Omental fat pad (tissue), 4 donors: Measurements from ENCODE around the gene TAB2. TPM values are rescaled to one million over a fixed set of nuclear protein-coding genes. Genes with fewer than 3 reads are reported as not detected.

ENCODE experiments used
- ATAC-seq: fragments of 150-250 bp; one replicate; pipeline ENCODE4 v1.9.1; 2016; ENCODE audit warnings: mild to moderate bottlenecking, moderate library complexity; ENCODE audit not compliant: low FRiP score
- DNase-seq: peaks from one replicate; pipeline ENCODE4 v3.0.0-alpha.2; 2019; ENCODE audit warnings: low spot score
- total RNA-seq, 4 donors: library from RNA; depleted of rRNA; stranded (reverse); fragments of >200 nt; gene quantifications; one replicate each; pipeline ENCODE4 v1.1.0, GENCODE V29; 2016
- TF ChIP-seq, protein P1 (sequence below), 3 donors: fragments of 450-650 bp; IDR thresholded peaks; one replicate each; pipeline ENCODE4 v1.5.1; 2016 to 2017; ENCODE audit warnings: antibody characterized with exemption in 3 of 3, mild to moderate bottlenecking in 3 of 3, moderate library complexity in 2 of 3

The TAB2 gene
- total RNA-seq, 4 donors from 2014 or later = 40.0 to 88.4 (median 58.6) TPM

DNA sequence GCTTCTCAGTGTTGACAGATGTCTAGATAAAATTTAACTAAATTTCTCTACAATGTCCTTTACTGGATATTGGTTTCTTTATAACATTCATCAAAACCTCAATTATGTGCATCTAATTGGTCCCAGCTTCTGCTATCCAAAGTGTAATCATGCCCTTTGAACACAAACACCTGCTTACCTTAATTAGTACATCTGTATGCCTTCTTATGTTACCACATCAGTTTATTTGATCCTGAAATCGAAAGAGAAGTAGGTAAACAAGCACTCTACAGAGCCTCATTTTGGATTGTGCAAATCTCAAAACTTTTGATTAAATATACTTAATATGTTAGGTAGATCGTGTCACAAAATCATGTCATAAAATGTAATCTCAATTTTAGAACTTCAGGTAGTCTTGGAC lies 36.5 kb downstream of the TAB2 start:
- no peak for ATAC-seq
- no peak for DNase-seq
- TF ChIP-seq, protein P1, sequence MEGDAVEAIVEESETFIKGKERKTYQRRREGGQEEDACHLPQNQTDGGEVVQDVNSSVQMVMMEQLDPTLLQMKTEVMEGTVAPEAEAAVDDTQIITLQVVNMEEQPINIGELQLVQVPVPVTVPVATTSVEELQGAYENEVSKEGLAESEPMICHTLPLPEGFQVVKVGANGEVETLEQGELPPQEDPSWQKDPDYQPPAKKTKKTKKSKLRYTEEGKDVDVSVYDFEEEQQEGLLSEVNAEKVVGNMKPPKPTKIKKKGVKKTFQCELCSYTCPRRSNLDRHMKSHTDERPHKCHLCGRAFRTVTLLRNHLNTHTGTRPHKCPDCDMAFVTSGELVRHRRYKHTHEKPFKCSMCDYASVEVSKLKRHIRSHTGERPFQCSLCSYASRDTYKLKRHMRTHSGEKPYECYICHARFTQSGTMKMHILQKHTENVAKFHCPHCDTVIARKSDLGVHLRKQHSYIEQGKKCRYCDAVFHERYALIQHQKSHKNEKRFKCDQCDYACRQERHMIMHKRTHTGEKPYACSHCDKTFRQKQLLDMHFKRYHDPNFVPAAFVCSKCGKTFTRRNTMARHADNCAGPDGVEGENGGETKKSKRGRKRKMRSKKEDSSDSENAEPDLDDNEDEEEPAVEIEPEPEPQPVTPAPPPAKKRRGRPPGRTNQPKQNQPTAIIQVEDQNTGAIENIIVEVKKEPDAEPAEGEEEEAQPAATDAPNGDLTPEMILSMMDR (IDR thresholded peaks at IDR 0.05) = no peak

DNA sequence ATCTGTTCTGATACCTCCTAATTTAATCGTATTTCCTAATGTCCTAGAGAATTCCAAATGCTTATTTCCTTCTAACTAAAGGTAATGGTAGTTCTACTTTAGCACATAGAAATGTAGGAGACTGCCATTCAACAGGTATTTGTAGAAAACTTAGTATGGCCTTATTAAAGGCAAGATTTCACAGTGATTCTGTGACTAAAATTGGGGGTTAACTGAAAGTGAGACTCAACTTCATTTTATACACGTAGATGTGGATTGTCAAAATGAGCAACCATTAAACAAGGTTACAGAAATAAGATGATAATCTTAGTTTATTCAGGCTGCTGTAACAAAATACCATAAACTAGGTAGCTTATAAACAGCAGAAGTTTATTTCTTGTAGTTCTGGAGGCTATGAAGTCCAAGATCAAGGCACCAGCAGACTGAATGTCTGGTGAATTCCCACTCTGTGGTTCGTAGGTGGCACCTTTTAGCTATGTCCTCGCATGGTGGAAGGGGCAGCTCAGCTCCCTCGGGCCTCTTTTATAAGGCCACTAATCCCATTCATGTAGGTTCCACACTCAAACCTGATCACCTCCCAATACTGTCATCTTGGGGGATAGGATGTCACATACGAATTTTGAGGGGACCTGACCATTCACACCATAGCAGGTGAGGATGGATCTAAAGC lies 38.7 kb downstream of the TAB2 start:
- DNase-seq = no peak
- ATAC-seq = no peak
- TF ChIP-seq, protein P1 (IDR thresholded peaks at IDR 0.05) = no peak

DNA sequence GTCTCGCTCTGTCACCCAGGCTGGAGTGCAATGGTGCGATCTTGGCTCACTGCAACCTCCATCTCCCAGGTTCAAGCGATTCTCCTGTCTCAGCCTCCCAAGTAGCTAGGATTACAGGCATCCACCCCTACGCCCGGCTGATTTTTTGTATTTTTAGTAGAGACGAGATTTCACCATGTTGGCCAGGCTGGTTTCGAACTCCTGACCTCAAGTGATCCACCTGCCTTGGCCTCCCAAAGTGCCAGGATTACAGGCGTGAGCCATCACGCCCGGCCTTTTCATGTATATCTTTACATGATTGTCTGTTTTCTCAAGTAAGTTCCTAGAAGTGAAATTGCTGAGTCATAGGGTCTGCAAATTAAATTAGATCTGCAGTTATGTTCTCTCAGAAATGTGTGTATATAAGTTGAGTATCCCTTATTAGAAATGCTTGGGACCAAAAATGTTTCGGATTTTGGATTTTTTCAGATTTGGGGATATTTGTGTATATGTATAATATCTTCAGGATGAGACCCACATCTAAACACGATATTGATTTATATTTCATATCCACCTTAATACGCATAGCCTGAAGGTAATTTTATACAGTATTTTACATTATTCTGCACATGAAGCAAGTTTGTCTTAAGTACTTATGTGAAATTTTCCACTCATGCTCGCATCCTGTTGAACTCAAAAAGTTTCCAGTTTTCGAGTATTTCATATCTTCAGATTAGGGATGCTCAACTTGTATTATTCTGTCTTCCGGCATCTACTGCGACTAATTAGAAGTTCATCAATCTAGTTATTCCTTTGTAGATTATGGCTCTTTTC lies 40.4 kb downstream of the TAB2 start:
- no peak for DNase-seq
- ATAC-seq = no peak
- TF ChIP-seq, protein P1 (IDR thresholded peaks at IDR 0.05) = no peak

DNA sequence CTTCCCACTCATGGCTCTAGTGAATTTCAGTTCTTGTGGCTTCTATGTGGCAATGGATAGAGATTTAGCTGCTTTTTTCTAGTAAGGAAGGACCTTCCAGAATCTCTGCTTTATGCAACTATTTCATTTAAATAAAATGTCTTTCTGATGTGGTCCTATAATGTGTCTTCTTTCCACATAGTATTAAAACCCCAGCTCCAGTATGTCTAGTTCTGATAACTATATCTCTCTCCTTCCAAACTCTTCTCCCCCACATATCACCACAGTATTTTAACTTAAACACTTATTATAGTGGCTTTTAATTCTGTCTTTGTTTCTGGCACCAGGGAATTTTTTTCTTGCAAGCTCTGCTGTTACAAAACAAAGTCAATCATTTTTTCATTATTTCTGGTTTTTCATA lies 41.9 kb downstream of the TAB2 start:
- TF ChIP-seq, protein P1 (IDR thresholded peaks at IDR 0.05) = no peak
- no peak for ATAC-seq
- DNase-seq = no peak

DNA sequence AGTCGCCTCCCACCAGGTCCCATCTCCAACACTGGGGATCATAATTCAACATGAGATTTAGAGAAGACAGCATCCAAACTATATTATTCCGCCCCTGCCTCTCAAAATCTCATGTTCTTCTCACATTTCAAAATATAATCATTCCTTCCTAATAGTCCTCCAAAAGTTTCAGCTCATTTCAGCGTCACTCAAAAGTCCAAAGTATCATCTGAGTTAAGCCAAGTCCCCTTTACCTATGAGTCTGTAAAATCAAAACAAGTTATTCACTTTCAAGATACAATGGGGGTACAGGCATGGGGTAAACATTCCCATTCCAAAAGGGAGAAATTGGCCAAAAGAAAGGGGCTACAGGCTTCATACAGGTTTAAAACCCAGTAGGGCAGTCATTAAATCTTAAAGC lies 43.0 kb downstream of the TAB2 start:
- DNase-seq (no peak), ATAC-seq (no peak)
- TF ChIP-seq, protein P1 (IDR thresholded peaks at IDR 0.05) = no peak

DNA sequence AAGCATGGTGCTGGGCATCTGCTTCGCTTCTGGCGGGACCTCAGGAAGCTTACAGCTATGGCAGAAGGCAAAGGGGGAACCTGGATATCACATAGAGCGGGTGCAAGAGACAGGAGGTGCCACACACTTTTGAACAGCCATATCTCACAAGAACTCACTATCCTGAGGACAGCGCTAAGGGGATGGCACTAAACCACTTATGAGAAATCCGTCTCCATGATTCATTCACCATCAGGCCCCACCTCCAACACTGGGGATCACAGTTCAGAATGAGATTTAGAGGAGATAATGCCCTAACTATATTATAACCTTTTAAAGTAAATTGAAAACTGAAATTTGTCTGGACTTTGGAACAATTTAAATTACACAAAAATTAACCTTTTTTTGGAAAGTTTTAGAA lies 44.8 kb downstream of the TAB2 start:
- no peak for ATAC-seq

More for the DNA sequence above, 44.8 kb downstream of the TAB2 start:
- no peak for DNase-seq
- TF ChIP-seq, protein P1 (IDR thresholded peaks at IDR 0.05) = no peak
